K562 (cell line): ENCODE measurements around the gene GSK3B. TPM values are rescaled to one million over a fixed set of nuclear protein-coding genes. Genes with fewer than 3 reads are reported as not detected.

Experiments used
- KAT8 ChIP-seq: fragments of 450-650 bp; IDR thresholded peaks from 2 replicates; pipeline ENCODE4 v1.6.1; 2016; ENCODE audit warnings: low read depth, mild to moderate bottlenecking
- MCM5 ChIP-seq: fragments of 450-650 bp; IDR thresholded peaks from 2 replicates; pipeline ENCODE4 v1.6.1; 2016; ENCODE audit warnings: low read depth
- SAP30 ChIP-seq: fragments of 200-600 bp; sonication (generic); IDR thresholded peaks from 2 replicates; pipeline ENCODE4 v1.6.1; 2012; ENCODE audit warnings: borderline replicate concordance, low read depth, mild to moderate bottlenecking, moderate library complexity, low read length, control low read depth, inconsistent platforms; ENCODE audit not compliant: insufficient read depth, poor library complexity, severe bottlenecking
- SIN3A ChIP-seq, 2 experiments: fragments of 150-350 bp in 1 of 2; IDR thresholded peaks; 2 replicates each; pipeline ENCODE4 v1.6.1; 2011 to 2016; ENCODE audit warnings: borderline replicate concordance in 2 of 2, low read depth in 2 of 2, low read length in 2 of 2, mild to moderate bottlenecking in 2 of 2, moderate library complexity in 2 of 2; ENCODE audit not compliant: control insufficient read depth in 1 of 2
- SMAD3 ChIP-seq: fragments of 450-650 bp; formaldehyde crosslinking; conservative IDR thresholded peaks from 2 replicates; pipeline ENCODE4 v1.4.0; 2020; ENCODE audit warnings: mild to moderate bottlenecking
- SNIP1 ChIP-seq: fragments of 450-650 bp; IDR thresholded peaks from 2 replicates; pipeline ENCODE4 v1.7.1; 2017; ENCODE audit warnings: low read depth, mild to moderate bottlenecking
- SREBF2 ChIP-seq: sonication (generic); formaldehyde crosslinking; IDR thresholded peaks from 2 replicates; pipeline ENCODE4 v1.4.0; 2020; ENCODE audit warnings: mild to moderate bottlenecking, missing genetic modification reagents
- SRF ChIP-seq, 2 experiments: fragments of 250-450, 450-650 bp in 1 of 2; sonication (Bioruptor Pico) in 1 of 2; sonication (generic) in 1 of 2; formaldehyde crosslinking; IDR thresholded peaks; 2 replicates each; pipeline versions ENCODE4 v1.5.0 to v1.5.1; 2020 to 2022; ENCODE audit warnings: mild to moderate bottlenecking in 1 of 2, missing genetic modification reagents in 1 of 2
- THAP12 ChIP-seq: fragments of 250-450 bp; sonication (Bioruptor Pico); IDR thresholded peaks from 2 replicates; pipeline ENCODE4 v1.9.0; 2021; ENCODE audit warnings: mild to moderate bottlenecking, inconsistent platforms
- WHSC1 ChIP-seq: IDR thresholded peaks from one replicate; pipeline ENCODE4 v1.6.1; 2012; ENCODE audit warnings: low read length, control low read depth, inconsistent platforms
- ZBTB17 ChIP-seq: fragments of 450-650 bp; formaldehyde crosslinking; IDR thresholded peaks from 2 replicates; pipeline ENCODE4 v1.4.0; 2020; ENCODE audit warnings: mild to moderate bottlenecking
- ZKSCAN8 ChIP-seq: fragments of 200-800 bp; sonication (Bioruptor generic); IDR thresholded peaks from 2 replicates; pipeline ENCODE4 v1.6.1; 2016; ENCODE audit warnings: missing genetic modification characterization, missing compliant biosample characterization
- ZNF217 ChIP-seq: sonication (generic); formaldehyde crosslinking; IDR thresholded peaks from 2 replicates; pipeline ENCODE4 v1.8.0; 2022; ENCODE audit warnings: mild to moderate bottlenecking, missing genetic modification reagents
- ZNF316 ChIP-seq: fragments of 450-650 bp; IDR thresholded peaks from 2 replicates; pipeline ENCODE4 v1.6.1; 2016
- ZNF324 ChIP-seq: fragments of 250-450 bp; sonication (Bioruptor Pico); IDR thresholded peaks from 2 replicates; pipeline ENCODE4 v1.4.0; 2020; ENCODE audit warnings: mild to moderate bottlenecking
- ZNF512 ChIP-seq: IDR thresholded peaks from 2 replicates; pipeline ENCODE4 v1.6.1; 2016; ENCODE audit warnings: missing genetic modification characterization, missing compliant biosample characterization
- ZNF584 ChIP-seq: fragments of 200-800 bp; sonication (Bioruptor generic); IDR thresholded peaks from 2 replicates; pipeline ENCODE4 v1.6.1; 2016; ENCODE audit warnings: low read depth, mild to moderate bottlenecking, missing genetic modification characterization, missing compliant biosample characterization
- polyA plus RNA-seq, 8 experiments: library from polyadenylated mRNA; depleted of rRNA in 4 of 8; stranded (reverse) in 5 of 8; unstranded in 3 of 8; fragments of >200 nt; fragmentation: Nextera tagmentation in 2 of 8; fragmentation: Illumina TruSeq in 1 of 8; extraction: Ambion mirVana in 2 of 8; extraction: Trizol in 1 of 8; gene quantifications; 2 replicates each; pipeline versions ENCODE4 v1.2.1 to v1.2.3, GENCODE V29; 2011 to 2014; ENCODE audit warnings: inconsistent platforms in 1 of 8, missing spikeins in 1 of 8
- total RNA-seq, 7 experiments: library from RNA; depleted of rRNA in 6 of 7; stranded (reverse); fragments of >200 nt in 6 of 7; fragmentation: Illumina TruSeq in 2 of 7; extraction: Trizol in 2 of 7; gene quantifications; 2 replicates each; pipeline versions ENCODE4 v1.2.1 to v1.2.3, GENCODE V29; 2011 to 2021; ENCODE audit warnings: low replicate concordance in 1 of 7
- TF ChIP-seq, protein P1 (sequence below): sonication (generic); formaldehyde crosslinking; IDR thresholded peaks from 2 replicates; pipeline ENCODE4 v1.8.0; 2022; ENCODE audit warnings: missing genetic modification reagents, mild to moderate bottlenecking, moderate library complexity, borderline replicate concordance
- TF ChIP-seq, protein P2 (sequence below): fragments of 450-650 bp; IDR thresholded peaks from one replicate; pipeline ENCODE4 v1.6.1; 2018; ENCODE audit warnings: mild to moderate bottlenecking, moderate library complexity; ENCODE audit not compliant: partially characterized antibody
- TF ChIP-seq, protein P3 (sequence below): sonication (generic); formaldehyde crosslinking; IDR thresholded peaks from 2 replicates; pipeline ENCODE4 v1.8.1; 2023; ENCODE audit warnings: mild to moderate bottlenecking, missing genetic modification reagents

Gene GSK3B
- total and polyA plus RNA-seq, 9 of the 15 experiments (the other 6 are each of a cell fraction or from before 2014, with no cell fraction given) = 4.7 to 25.0 (median 18.7) TPM

GRCh38 chr3:120095226-120095978 is 1.2 kb upstream of the GSK3B start (continued):
- TF ChIP-seq, protein P1, sequence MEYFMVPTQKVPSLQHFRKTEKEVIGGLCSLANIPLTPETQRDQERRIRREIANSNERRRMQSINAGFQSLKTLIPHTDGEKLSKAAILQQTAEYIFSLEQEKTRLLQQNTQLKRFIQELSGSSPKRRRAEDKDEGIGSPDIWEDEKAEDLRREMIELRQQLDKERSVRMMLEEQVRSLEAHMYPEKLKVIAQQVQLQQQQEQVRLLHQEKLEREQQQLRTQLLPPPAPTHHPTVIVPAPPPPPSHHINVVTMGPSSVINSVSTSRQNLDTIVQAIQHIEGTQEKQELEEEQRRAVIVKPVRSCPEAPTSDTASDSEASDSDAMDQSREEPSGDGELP (CRISPR knock-in tag) = no peak; the same call in 1 of the 2 replicates
- TF ChIP-seq MCM5 (no peak), SRF (CRISPR knock-in tag; IDR thresholded peaks at IDR 0.05) (no peak), ZBTB17 (CRISPR knock-in tag) (0 out of 2 replicates have a peak, but pooled peaks have one; percentile 31), ZNF584 (CRISPR knock-in tag) (no peak), ZNF324 (no peak), ZNF512 (tag) (no peak), KAT8 (no peak), ZNF217 (CRISPR knock-in tag) (no peak), SAP30 (no peak), ZKSCAN8 (no peak), SIN3A (IDR thresholded peaks at IDR 0.05; ENCODE audit: borderline replicate concordance in 2 of 2, control insufficient read depth in 1 of 2, low read depth in 2 of 2, low read length in 2 of 2) (peak in 1 of 2 experiments; percentile 25; a peak in 1 of 4 replicates), SMAD3 (no peak), ZNF316 (peak; percentile 27; the same call in 1 of the 2 replicates), SREBF2 (CRISPR knock-in tag) (no peak), THAP12 (CRISPR knock-in tag) (peak; percentile 39; the same call in 1 of the 2 replicates), SNIP1 (no peak), WHSC1 (no peak)
- TF ChIP-seq, protein P2, sequence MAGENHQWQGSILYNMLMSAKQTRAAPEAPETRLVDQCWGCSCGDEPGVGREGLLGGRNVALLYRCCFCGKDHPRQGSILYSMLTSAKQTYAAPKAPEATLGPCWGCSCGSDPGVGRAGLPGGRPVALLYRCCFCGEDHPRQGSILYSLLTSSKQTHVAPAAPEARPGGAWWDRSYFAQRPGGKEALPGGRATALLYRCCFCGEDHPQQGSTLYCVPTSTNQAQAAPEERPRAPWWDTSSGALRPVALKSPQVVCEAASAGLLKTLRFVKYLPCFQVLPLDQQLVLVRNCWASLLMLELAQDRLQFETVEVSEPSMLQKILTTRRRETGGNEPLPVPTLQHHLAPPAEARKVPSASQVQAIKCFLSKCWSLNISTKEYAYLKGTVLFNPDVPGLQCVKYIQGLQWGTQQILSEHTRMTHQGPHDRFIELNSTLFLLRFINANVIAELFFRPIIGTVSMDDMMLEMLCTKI = no peak
- TF ChIP-seq, protein P3, sequence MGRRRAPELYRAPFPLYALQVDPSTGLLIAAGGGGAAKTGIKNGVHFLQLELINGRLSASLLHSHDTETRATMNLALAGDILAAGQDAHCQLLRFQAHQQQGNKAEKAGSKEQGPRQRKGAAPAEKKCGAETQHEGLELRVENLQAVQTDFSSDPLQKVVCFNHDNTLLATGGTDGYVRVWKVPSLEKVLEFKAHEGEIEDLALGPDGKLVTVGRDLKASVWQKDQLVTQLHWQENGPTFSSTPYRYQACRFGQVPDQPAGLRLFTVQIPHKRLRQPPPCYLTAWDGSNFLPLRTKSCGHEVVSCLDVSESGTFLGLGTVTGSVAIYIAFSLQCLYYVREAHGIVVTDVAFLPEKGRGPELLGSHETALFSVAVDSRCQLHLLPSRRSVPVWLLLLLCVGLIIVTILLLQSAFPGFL = no peak
